Omental fat pad (tissue), 4 donors: ENCODE measurements around the gene CNTNAP2. TPM values are rescaled to one million over a fixed set of nuclear protein-coding genes. Genes with fewer than 3 reads are reported as not detected.
"Not testable (repeated sequence)": the region's sequence is repeated elsewhere in the genome, so short reads cannot be mapped to it uniquely, and the experiment has no call there.

Experiments used
- ATAC-seq: fragments of 150-250 bp; one replicate; pipeline ENCODE4 v1.9.1; 2016; ENCODE audit warnings: mild to moderate bottlenecking, moderate library complexity; ENCODE audit not compliant: low FRiP score
- DNase-seq: peaks from one replicate; pipeline ENCODE4 v3.0.0-alpha.2; 2019; ENCODE audit warnings: low spot score
- CTCF ChIP-seq, 3 donors: fragments of 450-650 bp; IDR thresholded peaks; one replicate each; pipeline ENCODE4 v1.5.1; 2016 to 2017; ENCODE audit warnings: antibody characterized with exemption in 3 of 3, mild to moderate bottlenecking in 3 of 3, moderate library complexity in 2 of 3
- total RNA-seq, 4 donors: library from RNA; depleted of rRNA; stranded (reverse); fragments of >200 nt; gene quantifications; one replicate each; pipeline ENCODE4 v1.1.0, GENCODE V29; 2016

The CNTNAP2 gene
- total RNA-seq, 4 donors from 2014 or later = 0.38 to 1.5 (median 1.1) TPM; not detected in 1

GRCh38 chr7:146185844-146186243 is 69.2 kb downstream of the CNTNAP2 start:
- no peak for DNase-seq
- ATAC-seq = no peak
- TF ChIP-seq CTCF (IDR thresholded peaks at IDR 0.05) = no peak

GRCh38 chr7:146191428-146191827 is 74.8 kb downstream of the CNTNAP2 start:
- ATAC-seq, DNase-seq: not testable (repeated sequence)

GRCh38 chr7:146201945-146202344 is 85.3 kb downstream of the CNTNAP2 start:
- no peak for TF ChIP-seq CTCF (IDR thresholded peaks at IDR 0.05)
- no peak for ATAC-seq
- DNase-seq = no peak

GRCh38 chr7:146206270-146206669 is 89.7 kb downstream of the CNTNAP2 start:
- ATAC-seq (no peak), DNase-seq (no peak)
- TF ChIP-seq CTCF (IDR thresholded peaks at IDR 0.05) = no peak

GRCh38 chr7:146208492-146208891 is 91.9 kb downstream of the CNTNAP2 start:
- no peak for TF ChIP-seq CTCF (IDR thresholded peaks at IDR 0.05)
- ATAC-seq (no peak), DNase-seq (no peak)

GRCh38 chr7:146214842-146215241 is 98.2 kb downstream of the CNTNAP2 start:
- no peak for TF ChIP-seq CTCF (IDR thresholded peaks at IDR 0.05)
- DNase-seq (no peak), ATAC-seq (no peak)

- ATAC-seq (no peak), DNase-seq (no peak)
- no peak for TF ChIP-seq CTCF (IDR thresholded peaks at IDR 0.05)
Observed at GRCh38 chr7:146216396-146217041, 99.9 kb downstream of the CNTNAP2 start.
